Measurements from ENCODE around the gene THSD7A. TPM values are rescaled to one million over a fixed set of nuclear protein-coding genes. Genes with fewer than 3 reads are reported as not detected.
"Not testable (repeated sequence)": the region's sequence is repeated elsewhere in the genome, so short reads cannot be mapped to it uniquely, and the experiment has no call there.

The THSD7A gene
- total and polyA plus RNA-seq, 10 of the 15 experiments (the other 5 are each of a cell fraction or from before 2014, with no cell fraction given) = 0.03 to 0.09 (median 0.03) TPM; not detected in 7

GRCh38 chr7:11447106-11447505 is 384.9 kb downstream of the THSD7A start (continued):
- TF ChIP-seq, protein P1, sequence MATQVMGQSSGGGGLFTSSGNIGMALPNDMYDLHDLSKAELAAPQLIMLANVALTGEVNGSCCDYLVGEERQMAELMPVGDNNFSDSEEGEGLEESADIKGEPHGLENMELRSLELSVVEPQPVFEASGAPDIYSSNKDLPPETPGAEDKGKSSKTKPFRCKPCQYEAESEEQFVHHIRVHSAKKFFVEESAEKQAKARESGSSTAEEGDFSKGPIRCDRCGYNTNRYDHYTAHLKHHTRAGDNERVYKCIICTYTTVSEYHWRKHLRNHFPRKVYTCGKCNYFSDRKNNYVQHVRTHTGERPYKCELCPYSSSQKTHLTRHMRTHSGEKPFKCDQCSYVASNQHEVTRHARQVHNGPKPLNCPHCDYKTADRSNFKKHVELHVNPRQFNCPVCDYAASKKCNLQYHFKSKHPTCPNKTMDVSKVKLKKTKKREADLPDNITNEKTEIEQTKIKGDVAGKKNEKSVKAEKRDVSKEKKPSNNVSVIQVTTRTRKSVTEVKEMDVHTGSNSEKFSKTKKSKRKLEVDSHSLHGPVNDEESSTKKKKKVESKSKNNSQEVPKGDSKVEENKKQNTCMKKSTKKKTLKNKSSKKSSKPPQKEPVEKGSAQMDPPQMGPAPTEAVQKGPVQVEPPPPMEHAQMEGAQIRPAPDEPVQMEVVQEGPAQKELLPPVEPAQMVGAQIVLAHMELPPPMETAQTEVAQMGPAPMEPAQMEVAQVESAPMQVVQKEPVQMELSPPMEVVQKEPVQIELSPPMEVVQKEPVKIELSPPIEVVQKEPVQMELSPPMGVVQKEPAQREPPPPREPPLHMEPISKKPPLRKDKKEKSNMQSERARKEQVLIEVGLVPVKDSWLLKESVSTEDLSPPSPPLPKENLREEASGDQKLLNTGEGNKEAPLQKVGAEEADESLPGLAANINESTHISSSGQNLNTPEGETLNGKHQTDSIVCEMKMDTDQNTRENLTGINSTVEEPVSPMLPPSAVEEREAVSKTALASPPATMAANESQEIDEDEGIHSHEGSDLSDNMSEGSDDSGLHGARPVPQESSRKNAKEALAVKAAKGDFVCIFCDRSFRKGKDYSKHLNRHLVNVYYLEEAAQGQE (IDR thresholded peaks at IDR 0.05; ENCODE audit: low read depth, low read length) = no peak
- TF ChIP-seq RBBP5 (conservative IDR thresholded peaks at IDR 0.05) = no peak
- TF ChIP-seq SMAD5 (IDR thresholded peaks at IDR 0.05; ENCODE audit: low read depth) = no peak
- TF ChIP-seq CREB1 (IDR thresholded peaks at IDR 0.05; ENCODE audit: low read depth) = no peak
- TF ChIP-seq, protein P2, sequence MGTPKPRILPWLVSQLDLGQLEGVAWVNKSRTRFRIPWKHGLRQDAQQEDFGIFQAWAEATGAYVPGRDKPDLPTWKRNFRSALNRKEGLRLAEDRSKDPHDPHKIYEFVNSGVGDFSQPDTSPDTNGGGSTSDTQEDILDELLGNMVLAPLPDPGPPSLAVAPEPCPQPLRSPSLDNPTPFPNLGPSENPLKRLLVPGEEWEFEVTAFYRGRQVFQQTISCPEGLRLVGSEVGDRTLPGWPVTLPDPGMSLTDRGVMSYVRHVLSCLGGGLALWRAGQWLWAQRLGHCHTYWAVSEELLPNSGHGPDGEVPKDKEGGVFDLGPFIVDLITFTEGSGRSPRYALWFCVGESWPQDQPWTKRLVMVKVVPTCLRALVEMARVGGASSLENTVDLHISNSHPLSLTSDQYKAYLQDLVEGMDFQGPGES (IDR thresholded peaks at IDR 0.05) = no peak
- no peak for TF ChIP-seq POU2F2 (IDR thresholded peaks at IDR 0.05; ENCODE audit: borderline replicate concordance, low read depth, low read length)

- H3K4me2 ChIP-seq (ENCODE audit: control insufficient read depth, insufficient read depth); SMC1A ChIA-PET (ENCODE audit: uncharacterized antibody, unreplicated experiment); H3K4me1 ChIP-seq (ENCODE audit: control insufficient read depth, insufficient read depth, low read length); CTCF ChIA-PET; H3K9ac ChIP-seq (ENCODE audit: control insufficient read depth, insufficient read depth, low read length); DNase-seq (ENCODE audit: low read depth, low spot score); in situ Hi-C loops (cut with MboI); RAD21 ChIA-PET (ENCODE audit: unreplicated experiment); H3K4me3 ChIP-seq; H3K36me3 ChIP-seq (ENCODE audit: control insufficient read depth in 2 of 2, insufficient read depth in 2 of 2, low read length in 1 of 2); ATAC-seq; H3K9me3 ChIP-seq (replicated peaks; ENCODE audit: control insufficient read depth, insufficient read depth, low read length); H3K27ac ChIP-seq (ENCODE audit: control insufficient read depth, insufficient read depth); FAIRE-seq; H2AFZ ChIP-seq (ENCODE audit: control insufficient read depth, low read depth, low read length); H3K79me2 ChIP-seq (ENCODE audit: control insufficient read depth, insufficient read depth, low read length); POLR2A ChIA-PET; H3K27me3 ChIP-seq (replicated peaks in 1 of 2; ENCODE audit: control insufficient read depth in 2 of 2, insufficient read depth in 2 of 2, low read length in 1 of 2); BruUV-seq (replicated peaks); H4K20me1 ChIP-seq (ENCODE audit: control insufficient read depth, insufficient read depth): not testable (repeated sequence)
- WGBS (ENCODE audit: insufficient coverage, insufficient replicate concordance, low lambda C conversion rate, missing lambda C conversion rate) = 4% methylated on average over 4 of the region's 4 CpGs
- intact Hi-C loops (cut with micrococcal nuclease; ENCODE audit: unreplicated experiment) = loop anchor here (10.0 kb wide), 1 partner anchor 61 kb away; no protein-coding TSS in a partner anchor
Observed at GRCh38 chr7:11443934-11444333, 388.1 kb downstream of the THSD7A start.
